CD14-positive monocyte (primary cell): ENCODE data around the gene OTOR. TPM values are rescaled to one million over a fixed set of nuclear protein-coding genes. Genes with fewer than 3 reads are reported as not detected.

Experiments
- DNase-seq, 3 donors: peaks; one replicate each; pipeline ENCODE4 v3.0.0-alpha.2; 2011 to 2022
- H2AFZ ChIP-seq: 2 replicates; pipeline ENCODE4 v1.6.0; 2012; ENCODE audit warnings: mild to moderate bottlenecking, low read depth, low read length, inconsistent platforms; ENCODE audit not compliant: insufficient read depth, poor library complexity, severe bottlenecking
- H3K27ac ChIP-seq, 2 donors: 1 replicate in 1 of 2; 2 replicates in 1 of 2; pipeline ENCODE4 v1.5.1; 2012 to 2013; ENCODE audit warnings: low read length in 2 of 2, control low read depth in 1 of 2, inconsistent platforms in 1 of 2, low read depth in 1 of 2, mild to moderate bottlenecking in 1 of 2
- H3K27me3 ChIP-seq, 2 donors: one replicate each; pipeline versions ENCODE4 v1.6.0 to v1.6.1; 2011 to 2013; ENCODE audit warnings: low read length in 2 of 2; ENCODE audit not compliant: control insufficient read depth in 2 of 2, insufficient read depth in 2 of 2
- H3K36me3 ChIP-seq, 2 donors: replicated peaks in 1 of 2; 1 replicate in 1 of 2; 2 replicates in 1 of 2; pipeline versions ENCODE4 v1.5.1 to v1.6.1; 2012 to 2013; ENCODE audit warnings: low read length in 2 of 2, control low read depth in 1 of 2, inconsistent platforms in 1 of 2, mild to moderate bottlenecking in 1 of 2; ENCODE audit not compliant: insufficient read depth in 2 of 2, control insufficient read depth in 1 of 2
- H3K4me1 ChIP-seq, 2 donors: 1 replicate in 1 of 2; 2 replicates in 1 of 2; pipeline versions ENCODE4 v1.5.1 to v1.6.1; 2012 to 2013; ENCODE audit warnings: low read length in 2 of 2, control low read depth in 1 of 2, inconsistent platforms in 1 of 2, mild to moderate bottlenecking in 1 of 2, moderate library complexity in 1 of 2; ENCODE audit not compliant: insufficient read depth in 2 of 2, control insufficient read depth in 1 of 2
- H3K4me2 ChIP-seq: replicated peaks from 2 replicates; pipeline ENCODE3; 2012; ENCODE audit warnings: low read length, moderate library complexity, mild to moderate bottlenecking; ENCODE audit not compliant: poor library complexity, severe bottlenecking; ENCODE audit errors: extremely low read depth
- H3K4me3 ChIP-seq, 3 experiments: fragments of 200-600 bp in 1 of 3; sonication (generic) in 1 of 3; replicated peaks in 1 of 3; 1 replicate in 2 of 3; 2 replicates in 1 of 3; pipeline ENCODE4 v1.5.1; 2011 to 2013; ENCODE audit warnings: low read length in 3 of 3, mild to moderate bottlenecking in 3 of 3, control low read depth in 2 of 3, low read depth in 2 of 3, inconsistent platforms in 1 of 3, moderate library complexity in 1 of 3
- H3K79me2 ChIP-seq: 2 replicates; pipeline ENCODE4 v1.6.0; 2012; ENCODE audit warnings: mild to moderate bottlenecking, control low read depth, inconsistent platforms, low read length, moderate library complexity; ENCODE audit not compliant: insufficient read depth
- H3K9ac ChIP-seq: 2 replicates; pipeline ENCODE4 v1.6.0; 2017; ENCODE audit warnings: low read length, mild to moderate bottlenecking; ENCODE audit not compliant: insufficient read depth, poor library complexity, severe bottlenecking
- H3K9me3 ChIP-seq, 2 donors: replicated peaks in 1 of 2; 1 replicate in 1 of 2; 2 replicates in 1 of 2; pipeline versions ENCODE4 v1.5.1 to v1.6.1; 2012 to 2013; ENCODE audit warnings: low read length in 2 of 2, control low read depth in 1 of 2; ENCODE audit not compliant: control insufficient read depth in 1 of 2, insufficient read depth in 1 of 2
- H4K20me1 ChIP-seq: 2 replicates; pipeline ENCODE4 v1.6.0; 2012; ENCODE audit warnings: mild to moderate bottlenecking, low read length, control low read depth, moderate library complexity; ENCODE audit not compliant: insufficient read depth
- H3K27ac Mint-ChIP-seq, 7 donors: one replicate each; pipeline ENCODE4 v1.8.0; 2020; ENCODE audit warnings: mild to moderate bottlenecking in 7 of 7, mixed read lengths in 7 of 7, moderate library complexity in 6 of 7, inconsistent platforms in 2 of 7
- H3K27me3 Mint-ChIP-seq, 3 donors: one replicate each; pipeline ENCODE4 v1.8.0; 2021 to 2022; ENCODE audit warnings: low read depth in 3 of 3, mild to moderate bottlenecking in 3 of 3, mixed read lengths in 3 of 3, moderate library complexity in 3 of 3, inconsistent platforms in 1 of 3
- H3K36me3 Mint-ChIP-seq, 2 donors: one replicate each; pipeline ENCODE4 v1.8.0; 2020; ENCODE audit warnings: mixed read lengths in 2 of 2, inconsistent platforms in 1 of 2, mild to moderate bottlenecking in 1 of 2
- H3K4me1 Mint-ChIP-seq: one replicate; pipeline ENCODE4 v1.8.0; 2020; ENCODE audit warnings: mild to moderate bottlenecking, mixed read lengths
- H3K4me3 Mint-ChIP-seq, 2 donors: one replicate each; pipeline ENCODE4 v1.8.0; 2020; ENCODE audit warnings: mild to moderate bottlenecking in 2 of 2, mixed read lengths in 2 of 2, moderate library complexity in 1 of 2
- H3K9me3 Mint-ChIP-seq, 7 donors: one replicate each; pipeline ENCODE4 v1.8.0; 2020 to 2022; ENCODE audit warnings: mixed read lengths in 7 of 7, mild to moderate bottlenecking in 6 of 7, moderate library complexity in 6 of 7, inconsistent platforms in 2 of 7
- WGBS: methylation state at CpG from one replicate; pipeline ENCODE4 v1.1.5; 2013; ENCODE audit warnings: missing lambda C conversion rate; ENCODE audit not compliant: insufficient coverage; 5-methylcytosine and 5-hydroxymethylcytosine counted together
- intact Hi-C, 2 donors: fragments of 100-400 bp; cut with micrococcal nuclease; formaldehyde crosslinking; loops; one replicate each; pipeline versions ENCODE4 v1.15.0 to v1.15.1; 2023
- polyA plus RNA-seq, 3 donors: library from polyadenylated mRNA; depleted of rRNA in 1 of 3; unstranded in 2 of 3; stranded (reverse) in 1 of 3; fragments of 300-500 nt in 2 of 3; fragments of >200 nt in 1 of 3; fragmentation: Illumina TruSeq in 2 of 3; gene quantifications; 1 replicate in 2 of 3; 2 replicates in 1 of 3; pipeline ENCODE4 v1.2.3, GENCODE V29; 2012 to 2021
- TF ChIP-seq, protein P1 (sequence below): fragments of 200-600 bp; IDR thresholded peaks from one replicate; pipeline ENCODE4 v1.8.0; 2022; ENCODE audit warnings: antibody characterized with exemption, mild to moderate bottlenecking

OTOR gene
- polyA plus RNA-seq, 3 donors = not detected

DNA sequence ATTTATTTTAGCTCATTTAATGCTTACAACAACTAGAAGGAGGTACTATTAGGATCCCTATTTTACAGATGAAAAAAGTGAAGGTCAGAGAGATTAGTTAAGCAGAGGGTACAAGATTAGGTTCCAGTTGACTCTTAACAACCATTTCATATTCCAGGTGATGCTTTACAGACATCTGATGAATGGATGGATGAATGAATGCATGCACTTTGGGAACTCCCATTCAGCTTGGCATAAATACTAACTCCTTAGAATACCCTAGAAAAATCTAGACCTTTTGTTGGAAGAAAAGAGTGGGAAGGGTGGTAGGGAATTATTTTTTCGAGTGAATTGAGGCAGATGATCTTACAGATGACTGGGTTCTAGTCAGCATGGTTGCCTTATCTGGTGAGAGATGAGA, 19.1 kb upstream of the OTOR start:
- H3K4me1 Mint-ChIP-seq = peaks cover 34% of the 10 kb centered on the region
- no peak overlapping the region for H3K9ac ChIP-seq

DNA sequence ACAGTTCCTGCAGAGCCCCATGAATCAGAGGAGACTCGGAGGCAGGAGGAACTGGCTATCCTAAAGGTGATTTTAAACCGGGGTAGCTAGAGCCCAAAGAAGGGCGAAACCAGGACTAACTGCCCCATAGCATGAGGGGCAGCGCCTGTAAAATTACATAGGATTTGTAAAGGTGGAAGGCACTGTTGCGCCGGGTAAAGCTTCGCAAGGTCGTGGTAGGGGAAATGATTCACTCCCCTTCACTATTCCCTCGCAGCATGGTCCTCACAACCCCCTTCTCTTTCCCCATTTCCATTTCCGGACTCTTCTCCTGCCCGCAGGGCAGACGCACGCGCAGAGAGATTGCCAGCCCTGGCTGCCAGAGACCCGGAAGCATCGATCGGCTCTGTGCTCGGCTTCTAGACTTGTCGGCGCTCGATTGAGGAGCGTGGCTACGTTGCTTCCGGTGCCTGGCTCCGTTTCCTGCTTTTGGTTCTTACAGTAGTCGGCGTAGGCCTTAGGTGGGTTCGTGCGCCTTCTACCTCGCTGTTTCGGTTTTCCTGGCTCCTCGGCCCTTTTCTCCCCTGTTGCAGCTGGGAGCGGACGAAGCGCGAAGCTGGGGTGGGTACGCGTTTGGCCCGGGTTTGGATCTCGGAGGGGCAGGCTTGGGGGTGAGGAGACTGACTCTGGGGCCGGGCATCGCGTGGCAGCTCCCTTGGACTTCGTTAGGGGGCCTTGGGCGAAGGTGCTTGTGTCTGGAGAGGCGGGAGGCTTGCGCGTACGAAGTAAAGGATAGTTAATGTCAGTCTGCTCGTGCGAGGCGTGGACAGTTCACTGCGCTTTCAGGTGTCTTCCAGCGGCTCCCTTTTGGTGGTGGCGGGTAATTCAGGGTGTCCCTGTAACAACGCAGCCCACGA, 18.3 kb upstream of the OTOR start, which contains the start of gene SNRPB2:
Gene SNRPB2 (plus strand): TSS at position 462 of the 896 bp plus-strand sequence. CDS start 1,677 bp downstream, outside the sequence.
- Histone ChIP-seq H3K9ac (peak within 1 kb of the TSS; percentile 97), H3K4me2 (peak within 1 kb of the TSS; percentile 84), H3K9me3 (peaks cover 0 to 4% of the 10 kb centered on the region in 2 donors), H3K79me2 (peaks cover 27% of the 10 kb centered on the region), H3K27me3 (peaks cover 21 to 34% of the 10 kb centered on the region in 2 donors), H3K4me3 (peak within 1 kb of the TSS; percentile 84 to 92 (median 90)), H4K20me1 (peaks cover 19% of the 10 kb centered on the region), H3K36me3 (peaks cover 28 to 29% of the 10 kb centered on the region in 2 donors), H3K4me1 (peaks cover 13 to 25% of the 10 kb centered on the region in 2 donors), H3K27ac (peak within 1 kb of the TSS; percentile 83 to 98), H2AFZ (peak within 1 kb of the TSS; percentile 96)
- Mint-ChIP-seq H3K4me1 (peaks cover 34% of the 10 kb centered on the region), H3K4me3 (peak within 1 kb of the TSS; percentile 98 to 100), H3K36me3 (peaks cover 37 to 44% of the 10 kb centered on the region in 2 donors), H3K27ac (peak within 1 kb of the TSS; percentile 99 to 100 (median 100)), H3K9me3 (peaks cover 11 to 21% (median 14%) of the 10 kb centered on the region in 7 donors), H3K27me3 (peaks cover 18 to 32% (median 25%) of the 10 kb centered on the region in 3 donors)
- intact Hi-C loops = loop anchor here in 1 of 2 donors (2.0 to 10.0 kb wide), 2 partner anchors 155 to 1565 kb away; no protein-coding TSS in a partner anchor
- WGBS = 2% methylated on average over 39 of the region's 57 CpGs
- TF ChIP-seq, protein P1, sequence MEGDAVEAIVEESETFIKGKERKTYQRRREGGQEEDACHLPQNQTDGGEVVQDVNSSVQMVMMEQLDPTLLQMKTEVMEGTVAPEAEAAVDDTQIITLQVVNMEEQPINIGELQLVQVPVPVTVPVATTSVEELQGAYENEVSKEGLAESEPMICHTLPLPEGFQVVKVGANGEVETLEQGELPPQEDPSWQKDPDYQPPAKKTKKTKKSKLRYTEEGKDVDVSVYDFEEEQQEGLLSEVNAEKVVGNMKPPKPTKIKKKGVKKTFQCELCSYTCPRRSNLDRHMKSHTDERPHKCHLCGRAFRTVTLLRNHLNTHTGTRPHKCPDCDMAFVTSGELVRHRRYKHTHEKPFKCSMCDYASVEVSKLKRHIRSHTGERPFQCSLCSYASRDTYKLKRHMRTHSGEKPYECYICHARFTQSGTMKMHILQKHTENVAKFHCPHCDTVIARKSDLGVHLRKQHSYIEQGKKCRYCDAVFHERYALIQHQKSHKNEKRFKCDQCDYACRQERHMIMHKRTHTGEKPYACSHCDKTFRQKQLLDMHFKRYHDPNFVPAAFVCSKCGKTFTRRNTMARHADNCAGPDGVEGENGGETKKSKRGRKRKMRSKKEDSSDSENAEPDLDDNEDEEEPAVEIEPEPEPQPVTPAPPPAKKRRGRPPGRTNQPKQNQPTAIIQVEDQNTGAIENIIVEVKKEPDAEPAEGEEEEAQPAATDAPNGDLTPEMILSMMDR = no peak
- peak; percentile 94 to 99 (median 97) for DNase-seq

More for the DNA sequence above, 19.1 kb upstream of the OTOR start:
- peak overlapping the region; percentile 96 for H2AFZ ChIP-seq
- intact Hi-C loops = loop anchor here in 1 of 2 donors (2.0 kb wide), 1 partner anchor 154 kb away; no protein-coding TSS in a partner anchor
- H3K9me3 ChIP-seq = peaks cover 0 to 6% of the 10 kb centered on the region in 2 donors
- peak overlapping the region; percentile 99 to 100 (median 100) for H3K27ac Mint-ChIP-seq
- peak overlapping the region; percentile 84 to 92 (median 90) for H3K4me3 ChIP-seq
- H3K27me3 ChIP-seq = peaks cover 21 to 37% of the 10 kb centered on the region in 2 donors
- 100% methylated on average over 1 of the region's 1 CpG for WGBS
- H3K4me2 ChIP-seq = peak overlapping the region; percentile 84
- H3K4me1 ChIP-seq = peaks cover 13 to 25% of the 10 kb centered on the region in 2 donors
- H3K9me3 Mint-ChIP-seq = peaks cover 13 to 25% (median 17%) of the 10 kb centered on the region in 7 donors
- H3K4me3 Mint-ChIP-seq = peak overlapping the region; percentile 98 to 100
- TF ChIP-seq, protein P1 = no peak
- peaks cover 12% of the 10 kb centered on the region for H4K20me1 ChIP-seq
- DNase-seq = no peak
- H3K27ac ChIP-seq = peak overlapping the region in 1 of 2 donors; percentile 98
- H3K79me2 ChIP-seq = peaks cover 27% of the 10 kb centered on the region
- peaks cover 30 to 36% of the 10 kb centered on the region in 2 donors for H3K36me3 Mint-ChIP-seq
- H3K27me3 Mint-ChIP-seq = peaks cover 21 to 39% (median 31%) of the 10 kb centered on the region in 3 donors
- peaks cover 21 to 22% of the 10 kb centered on the region in 2 donors for H3K36me3 ChIP-seq
